Spleen (tissue), 7 donors: ENCODE measurements around the gene CLEC4D.

Source experiments
- POLR2A ChIP-seq, 3 donors: fragments of 450-650 bp; IDR thresholded peaks; one replicate each; pipeline ENCODE4 v1.5.1; 2017; ENCODE audit warnings: antibody characterized with exemption in 3 of 3, mild to moderate bottlenecking in 1 of 3
- POLR2AphosphoS5 ChIP-seq, 3 donors: sonication (generic); formaldehyde crosslinking; IDR thresholded peaks; one replicate each; pipeline ENCODE4 v1.5.1; 2017; ENCODE audit warnings: antibody characterized with exemption in 3 of 3
- TF ChIP-seq, protein P1 (sequence below), 11 experiments: fragments of 200-600 bp in 7 of 11; fragments of 450-650 bp in 4 of 11; sonication (generic) in 4 of 11; IDR thresholded peaks in 8 of 11; conservative IDR thresholded peaks in 3 of 11; 1 replicate in 7 of 11; 2 replicates in 4 of 11; pipeline versions ENCODE4 v1.4.0 to v1.8.0; 2016 to 2021; ENCODE audit warnings: antibody characterized with exemption in 11 of 11, inconsistent platforms in 4 of 11, mild to moderate bottlenecking in 1 of 11
- donor health status: DM: no; HTN: no; CAD: no; lungs with moderate emphysema.
- donor health status: DM: no; HTN: no; CAD: no.
- donor health status: DM: no; HTN: no; CAD: no.

DNA sequence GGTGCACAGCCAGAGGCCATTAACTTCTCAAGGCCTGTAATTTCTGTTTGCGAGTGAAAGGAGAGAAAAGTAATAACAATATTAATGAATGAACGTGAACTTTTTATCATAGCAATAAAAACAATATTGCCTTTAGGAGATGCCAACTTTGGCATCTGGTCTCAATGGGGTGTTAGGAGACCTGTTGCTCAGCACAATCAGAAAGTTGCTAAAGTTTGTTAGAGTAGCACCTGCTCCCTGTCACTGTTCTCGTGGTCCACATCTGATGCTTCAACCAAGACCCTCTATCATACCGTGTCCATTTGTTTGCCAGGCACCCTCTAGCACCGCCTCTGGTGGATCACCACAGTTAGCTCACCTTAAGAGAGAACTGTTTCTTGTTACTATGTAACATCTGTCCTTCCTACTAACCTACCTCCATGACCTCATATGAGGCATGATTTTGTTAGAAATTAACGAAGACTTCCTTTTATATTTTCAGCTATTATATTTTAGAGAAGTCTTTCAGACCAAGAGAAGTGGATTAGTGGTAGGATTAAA, 39.9 kb downstream of the CLEC4D start:
- TF ChIP-seq POLR2AphosphoS5 (IDR thresholded peaks at IDR 0.05) (no peak), POLR2A (IDR thresholded peaks at IDR 0.05) (no peak)
- TF ChIP-seq, protein P1, sequence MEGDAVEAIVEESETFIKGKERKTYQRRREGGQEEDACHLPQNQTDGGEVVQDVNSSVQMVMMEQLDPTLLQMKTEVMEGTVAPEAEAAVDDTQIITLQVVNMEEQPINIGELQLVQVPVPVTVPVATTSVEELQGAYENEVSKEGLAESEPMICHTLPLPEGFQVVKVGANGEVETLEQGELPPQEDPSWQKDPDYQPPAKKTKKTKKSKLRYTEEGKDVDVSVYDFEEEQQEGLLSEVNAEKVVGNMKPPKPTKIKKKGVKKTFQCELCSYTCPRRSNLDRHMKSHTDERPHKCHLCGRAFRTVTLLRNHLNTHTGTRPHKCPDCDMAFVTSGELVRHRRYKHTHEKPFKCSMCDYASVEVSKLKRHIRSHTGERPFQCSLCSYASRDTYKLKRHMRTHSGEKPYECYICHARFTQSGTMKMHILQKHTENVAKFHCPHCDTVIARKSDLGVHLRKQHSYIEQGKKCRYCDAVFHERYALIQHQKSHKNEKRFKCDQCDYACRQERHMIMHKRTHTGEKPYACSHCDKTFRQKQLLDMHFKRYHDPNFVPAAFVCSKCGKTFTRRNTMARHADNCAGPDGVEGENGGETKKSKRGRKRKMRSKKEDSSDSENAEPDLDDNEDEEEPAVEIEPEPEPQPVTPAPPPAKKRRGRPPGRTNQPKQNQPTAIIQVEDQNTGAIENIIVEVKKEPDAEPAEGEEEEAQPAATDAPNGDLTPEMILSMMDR (IDR thresholded peaks at IDR 0.05 in 8 of 11, conservative IDR thresholded peaks at IDR 0.05 in 3 of 11), result no peak
